ENCODE results near the gene HSPG2.
"Not testable (repeated sequence)": the region's sequence is repeated elsewhere in the genome, so short reads cannot be mapped to it uniquely, and the experiment has no call there.

The HSPG2 gene

GRCh38 chr1:21799730-21800129, 137.4 kb downstream of the HSPG2 start:
- in situ Hi-C loops (cut with HindIII; ENCODE audit: low sequenced_read_pairs), result no loop called here
- DNase-seq (ENCODE audit: low read depth), result no peak
- no peak for TF ChIP-seq CTCF (IDR thresholded peaks at IDR 0.05; ENCODE audit: low read depth, low read length, missing control alignments)
- H3K4me3 ChIP-seq (ENCODE audit: low read depth, low read length), result no peak overlapping the region

GRCh38 chr1:21795075-21795474, 142.0 kb downstream of the HSPG2 start:
- no peak for TF ChIP-seq CTCF (IDR thresholded peaks at IDR 0.05; ENCODE audit: low read depth, low read length, missing control alignments)
- no peak for DNase-seq (ENCODE audit: low read depth)
- in situ Hi-C loops (cut with HindIII; ENCODE audit: low sequenced_read_pairs), result no loop called here
- H3K4me3 ChIP-seq (ENCODE audit: low read depth, low read length), result no peak overlapping the region

- in situ Hi-C loops (cut with HindIII; ENCODE audit: low sequenced_read_pairs), result no loop called here
- H3K4me3 ChIP-seq (ENCODE audit: low read depth, low read length), result no peak overlapping the region
- DNase-seq (ENCODE audit: low read depth), result no peak
- no peak for TF ChIP-seq CTCF (IDR thresholded peaks at IDR 0.05; ENCODE audit: low read depth, low read length, missing control alignments)
Measured at GRCh38 chr1:21794656-21795055, 142.5 kb downstream of the HSPG2 start.

- DNase-seq (ENCODE audit: low read depth), result no peak
- in situ Hi-C loops (cut with HindIII; ENCODE audit: low sequenced_read_pairs), result no loop called here
- no peak overlapping the region for H3K4me3 ChIP-seq (ENCODE audit: low read depth, low read length)
- TF ChIP-seq CTCF (IDR thresholded peaks at IDR 0.05; ENCODE audit: low read depth, low read length, missing control alignments), result no peak
Measured at GRCh38 chr1:21793104-21793503, 144.0 kb downstream of the HSPG2 start.

GRCh38 chr1:21786640-21787039, 150.5 kb downstream of the HSPG2 start:
- TF ChIP-seq CTCF (IDR thresholded peaks at IDR 0.05; ENCODE audit: low read depth, low read length, missing control alignments), result no peak
- in situ Hi-C loops (cut with HindIII; ENCODE audit: low sequenced_read_pairs), result no loop called here
- DNase-seq (ENCODE audit: low read depth), result no peak
- no peak overlapping the region for H3K4me3 ChIP-seq (ENCODE audit: low read depth, low read length)

GRCh38 chr1:21785764-21786163, 151.3 kb downstream of the HSPG2 start:
- in situ Hi-C loops (cut with HindIII; ENCODE audit: low sequenced_read_pairs); DNase-seq (ENCODE audit: low read depth); H3K4me3 ChIP-seq (ENCODE audit: low read depth, low read length): not testable (repeated sequence)

- peak; percentile 48 for DNase-seq (ENCODE audit: low read depth)
- no peak for TF ChIP-seq CTCF (IDR thresholded peaks at IDR 0.05; ENCODE audit: low read depth, low read length, missing control alignments)
- in situ Hi-C loops (cut with HindIII; ENCODE audit: low sequenced_read_pairs), result loop anchor here (5.0 kb wide), 1 partner anchor 68 kb away; no protein-coding TSS in a partner anchor
- H3K4me3 ChIP-seq (ENCODE audit: low read depth, low read length), result peak overlapping the region; percentile 52
Measured at GRCh38 chr1:21783679-21784603, 153.2 kb downstream of the HSPG2 start.

All from astrocyte of the cerebellum (primary cell).